Left renal pelvis (tissue), 4 donors: ENCODE results near the gene DCAF15. TPM values are rescaled to one million over a fixed set of nuclear protein-coding genes. Genes with fewer than 3 reads are reported as not detected.
"Not testable (repeated sequence)": the region's sequence is repeated elsewhere in the genome, so short reads cannot be mapped to it uniquely, and the experiment has no call there.

Experiments
- DNase-seq, 4 donors: peaks; one replicate each; pipeline ENCODE4 v3.0.0-alpha.2; 2013; ENCODE audit warnings: low read depth in 4 of 4, low spot score in 3 of 4
- polyA plus RNA-seq, 4 donors: library from polyadenylated mRNA; unstranded; fragments of 120-200 nt; gene quantifications; one replicate each; pipeline ENCODE4 v1.2.1, GENCODE V29; 2013; ENCODE audit not compliant: insufficient read length in 4 of 4

The DCAF15 gene
- polyA plus RNA-seq, 4 donors = 26.1 to 46.7 (median 28.2) TPM

- DNase-seq = not testable (repeated sequence)
Observed at GRCh38 chr19:13973479-13973878, 21.2 kb downstream of the DCAF15 start.

GRCh38 chr19:13974073-13974472 is 21.8 kb downstream of the DCAF15 start:
- no peak for DNase-seq

- no peak for DNase-seq
Observed at GRCh38 chr19:13975870-13976269, 23.6 kb downstream of the DCAF15 start.

DNA sequence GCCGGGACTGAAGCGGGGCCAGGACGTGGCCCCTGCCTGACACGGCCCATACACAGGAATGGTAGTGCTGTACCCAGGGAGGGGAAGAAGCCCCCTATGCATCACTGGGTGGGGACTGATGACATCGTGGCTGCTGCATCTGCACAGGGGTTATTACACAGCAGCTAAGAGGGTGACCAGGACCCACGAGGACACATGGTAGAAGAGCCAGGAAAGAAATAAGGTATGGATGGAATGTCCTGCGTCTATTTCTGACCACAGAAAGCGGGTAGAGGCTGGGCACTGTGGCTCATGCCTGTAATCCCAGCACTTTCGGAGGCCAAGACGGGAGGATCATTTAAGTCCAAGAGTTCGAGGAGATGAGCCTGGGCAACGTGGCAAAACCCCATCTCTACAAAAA is 24.1 kb downstream of the DCAF15 start:
- no peak for DNase-seq

GRCh38 chr19:13977803-13978202 is 25.5 kb downstream of the DCAF15 start:
- no peak for DNase-seq

GRCh38 chr19:13978351-13979243 is 26.3 kb downstream of the DCAF15 start:
- peak in 2 of 4 donors; percentile 75 for DNase-seq

- no peak for DNase-seq
Observed at GRCh38 chr19:13979244-13979615, 26.9 kb downstream of the DCAF15 start.

DNA sequence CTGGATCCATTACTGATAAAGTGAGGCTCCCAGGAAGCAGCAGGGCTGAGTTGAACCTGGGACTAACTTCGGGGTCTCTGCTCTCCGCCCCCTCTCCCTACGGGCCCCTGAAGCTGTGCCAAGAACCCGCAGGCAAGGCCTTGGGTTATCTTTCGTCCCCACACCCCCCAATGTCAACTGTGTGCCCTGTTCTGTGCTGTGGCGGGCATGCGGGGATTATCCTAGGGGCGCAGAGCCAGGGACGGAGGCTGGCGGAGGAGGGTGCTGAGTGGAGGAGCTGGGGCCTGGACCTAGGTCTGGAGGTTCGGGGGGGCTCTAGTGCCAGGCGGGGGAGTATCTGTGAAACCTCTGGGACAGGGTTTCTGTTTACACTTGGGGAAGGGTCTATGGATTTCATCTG is 27.4 kb downstream of the DCAF15 start:
- DNase-seq = no peak

GRCh38 chr19:13980340-13980739 is 28.0 kb downstream of the DCAF15 start:
- no peak for DNase-seq

DNA sequence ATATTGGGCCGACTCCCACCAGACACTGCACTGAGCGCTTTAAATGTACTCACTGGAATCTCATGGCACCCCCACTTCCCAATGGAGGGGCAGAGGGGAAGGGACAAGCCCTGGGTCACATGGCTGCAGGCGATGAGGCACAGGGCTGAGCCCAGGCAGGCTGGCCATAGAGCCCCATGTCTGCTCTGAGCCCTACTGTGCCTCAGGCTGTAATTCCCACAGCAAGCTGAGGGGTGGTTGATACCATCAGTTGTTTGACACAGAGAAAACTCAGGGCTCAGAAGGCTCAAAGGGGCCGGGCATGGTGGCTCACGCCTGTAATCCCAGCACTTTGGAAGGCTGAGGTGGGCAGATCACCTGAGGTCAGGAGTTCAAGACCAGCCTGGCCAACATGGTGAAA is 28.7 kb downstream of the DCAF15 start:
- DNase-seq = no peak

GRCh38 chr19:13981467-13981866 is 29.2 kb downstream of the DCAF15 start:
- DNase-seq = no peak

- no peak for DNase-seq
Observed at GRCh38 chr19:13981988-13982501, 29.7 kb downstream of the DCAF15 start.

DNA sequence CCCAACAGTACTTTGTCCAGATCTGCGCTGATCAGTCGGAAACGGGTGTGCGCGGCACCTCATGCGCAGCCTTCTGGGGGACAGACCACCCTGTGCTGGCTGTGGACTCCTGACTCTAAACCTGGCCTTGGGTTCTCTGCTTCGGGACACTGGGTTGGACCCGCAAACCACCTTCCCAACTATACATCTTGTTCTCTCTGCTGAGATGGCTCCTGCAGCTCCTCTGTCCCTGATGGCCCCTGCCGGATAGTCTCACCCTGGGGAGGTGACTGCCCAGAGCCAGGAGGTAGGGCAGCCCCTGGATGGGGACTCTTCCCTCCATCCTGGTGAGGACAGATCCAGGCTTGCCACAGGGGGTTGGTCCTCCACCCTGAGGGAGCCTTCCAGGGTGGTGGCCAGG is 30.5 kb downstream of the DCAF15 start:
- DNase-seq = no peak

DNA sequence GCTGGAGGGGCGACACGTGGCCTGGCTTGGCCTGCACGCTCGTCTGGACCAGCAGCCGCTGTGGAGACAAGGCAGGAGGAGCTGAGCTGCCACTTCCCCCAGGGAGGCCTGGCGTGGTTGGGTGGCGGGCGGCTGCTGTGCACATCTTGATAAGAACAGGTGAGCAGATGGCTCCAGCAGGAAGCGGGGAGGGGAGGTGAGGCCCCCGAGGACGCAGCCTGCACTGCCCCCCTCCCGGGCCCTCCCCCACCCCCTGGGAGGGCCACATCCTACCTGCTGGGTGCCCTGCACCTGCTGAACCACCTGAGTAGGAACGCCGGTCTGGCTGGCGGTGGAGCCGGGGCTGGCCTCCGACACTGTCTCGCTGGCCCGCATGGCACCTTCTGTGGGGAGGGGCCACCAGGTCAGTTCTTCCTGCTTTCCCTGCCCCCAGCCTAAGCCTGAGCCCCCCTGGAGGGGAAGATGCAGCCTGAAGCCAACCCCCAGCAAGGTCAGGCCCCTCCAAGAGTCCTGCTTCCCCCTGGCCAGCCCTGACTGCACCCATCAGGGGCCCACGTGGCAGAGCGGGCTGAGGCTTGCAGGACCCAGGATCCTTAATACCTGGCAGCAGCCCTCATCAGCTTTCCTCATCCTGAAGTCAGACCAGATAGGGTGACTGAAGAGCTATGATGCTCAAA is 31.0 kb downstream of the DCAF15 start:
- no peak for DNase-seq

- no peak for DNase-seq
Observed at GRCh38 chr19:13984186-13984585, 31.9 kb downstream of the DCAF15 start.

DNA sequence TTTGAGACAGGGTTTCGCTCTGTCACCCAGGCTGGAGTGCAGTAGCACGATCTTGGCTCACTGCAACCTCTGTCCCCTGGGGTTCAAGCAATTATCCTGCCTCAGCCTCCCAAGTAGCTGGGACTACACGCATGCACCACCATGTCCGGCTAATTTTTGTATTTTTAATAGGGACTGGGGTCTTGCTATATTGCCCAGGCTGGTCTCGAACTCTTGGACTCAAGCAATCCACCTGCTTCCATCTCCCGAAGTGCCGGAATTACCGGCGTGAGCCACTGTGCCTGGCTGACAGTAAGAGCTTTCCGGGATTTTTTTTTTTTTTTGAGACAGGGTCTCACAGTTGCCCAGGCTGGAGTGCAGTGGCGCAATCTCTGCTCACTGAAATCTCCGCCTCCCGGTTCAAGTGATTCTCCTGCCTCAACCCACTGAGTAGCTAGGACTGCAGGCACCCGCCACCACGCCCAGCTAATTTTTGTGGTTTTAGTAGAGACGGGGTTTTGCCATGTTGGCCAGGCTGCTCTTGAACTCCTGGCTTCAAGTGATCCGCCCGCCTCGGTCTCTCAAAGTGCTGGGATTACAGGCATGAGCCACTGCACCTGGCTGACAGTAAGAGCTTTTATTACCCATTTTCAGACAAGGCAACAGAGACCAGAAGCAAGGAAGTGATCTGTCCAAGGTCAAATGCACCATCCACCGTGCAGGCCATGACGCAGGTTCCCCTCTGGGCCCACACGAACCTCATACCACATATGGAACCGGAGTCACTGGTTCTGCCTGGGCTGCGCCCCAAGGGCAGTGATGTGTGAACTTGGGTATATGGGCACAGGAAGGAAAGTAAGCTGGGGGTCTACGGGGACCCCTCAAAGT is 32.8 kb downstream of the DCAF15 start:
- DNase-seq = no peak

DNA sequence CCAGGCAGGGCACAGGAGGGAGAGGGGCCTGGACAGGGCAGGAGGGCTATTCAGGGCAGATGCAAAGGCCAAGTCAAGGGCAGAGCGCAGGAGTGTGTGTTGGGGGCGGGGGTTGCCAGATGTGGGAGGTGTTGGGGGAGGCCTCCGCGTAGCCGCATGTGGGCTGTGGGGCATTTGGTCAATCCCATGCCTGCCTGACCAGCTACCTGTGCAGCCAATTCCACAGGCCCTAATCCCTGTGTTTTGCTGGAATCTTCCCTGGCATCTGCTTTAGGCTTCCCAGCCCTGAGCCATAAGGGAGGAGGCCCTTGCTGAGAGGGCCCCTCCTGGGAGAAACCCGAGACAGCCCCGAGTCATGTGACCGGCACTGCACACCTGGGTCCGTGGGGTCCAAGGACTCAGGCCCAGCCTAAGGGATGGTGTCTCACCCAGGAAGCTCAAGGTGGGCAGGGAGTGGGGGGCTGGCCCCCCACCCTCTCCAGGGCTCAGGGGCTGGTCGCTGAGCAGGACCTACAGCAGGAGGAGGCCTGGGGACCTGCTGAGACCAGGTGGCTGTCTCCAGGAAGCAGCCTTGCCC is 33.5 kb downstream of the DCAF15 start:
- no peak for DNase-seq

DNA sequence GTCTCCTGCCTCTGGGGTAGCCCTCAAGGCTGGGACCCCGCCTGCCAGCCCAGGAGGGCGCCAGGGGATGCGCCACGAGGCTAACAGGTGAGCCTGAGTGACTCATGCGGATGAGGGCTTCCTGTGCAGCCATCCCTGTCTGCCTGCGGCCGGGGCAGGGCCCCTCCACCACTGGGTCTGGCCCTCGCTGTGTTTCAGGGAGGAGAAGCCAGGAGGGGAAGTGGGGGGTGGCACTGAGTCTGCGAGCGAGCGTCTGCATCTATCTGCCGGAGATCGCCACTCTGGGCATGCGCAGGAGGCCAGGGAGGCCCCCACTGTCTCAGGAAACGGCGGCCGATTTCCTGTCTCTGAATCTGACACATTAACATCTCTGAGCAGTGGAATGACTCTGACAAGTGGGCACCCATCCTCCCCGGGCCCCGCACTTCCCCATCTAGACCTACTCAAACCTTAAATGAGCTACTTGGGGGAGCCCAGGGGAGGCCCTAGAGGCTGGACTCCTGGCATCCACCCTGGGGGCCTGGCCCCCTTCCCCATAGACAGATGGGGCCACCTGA is 34.1 kb downstream of the DCAF15 start:
- peak in 1 of 4 donors; percentile 53 for DNase-seq

GRCh38 chr19:13987101-13987890 is 35.0 kb downstream of the DCAF15 start:
- no peak for DNase-seq
